ENCODE results near the gene TMEM229B.

- TF ChIP-seq CTCF (conservative IDR thresholded peaks at IDR 0.05; ENCODE audit: low read depth, low read length) (no peak), RCOR1 (IDR thresholded peaks at IDR 0.05; ENCODE audit: insufficient replicate concordance, low read length) (no peak), MAZ (IDR thresholded peaks at IDR 0.05; ENCODE audit: borderline replicate concordance, low read depth, low read length) (no peak), USF2 (IDR thresholded peaks at IDR 0.05; ENCODE audit: low read depth, low read length) (no peak), MAFK (IDR thresholded peaks at IDR 0.05; ENCODE audit: low read depth, low read length) (no peak), POLR2A (IDR thresholded peaks at IDR 0.05; ENCODE audit: low read depth, low read length) (no peak), ELK1 (IDR thresholded peaks at IDR 0.05; ENCODE audit: borderline replicate concordance, low read depth, low read length) (no peak)
Observed at GRCh38 chr14:67440513-67440912, 48.0 kb downstream of the TMEM229B start.
